ENCODE results near the gene ELMO1. TPM values are rescaled to one million over a fixed set of nuclear protein-coding genes. Genes with fewer than 3 reads are reported as not detected.

Gene ELMO1
- total and polyA plus RNA-seq, 2 of the 13 experiments (the other 11 are each of a cell fraction or from before 2014, with no cell fraction given) = 0.11 to 0.17 TPM

- TF ChIP-seq ZNF18 (CRISPR knock-in tag; IDR thresholded peaks at IDR 0.05; ENCODE audit: insufficient replicate concordance) (no peak), TBL1XR1 (IDR thresholded peaks at IDR 0.05; ENCODE audit: borderline replicate concordance, low read length, partially characterized antibody) (peak; percentile 95), ZGPAT (CRISPR knock-in tag; IDR thresholded peaks at IDR 0.05) (peak; percentile 92), BCLAF1 (IDR thresholded peaks at IDR 0.05) (no peak), ZBED4 (CRISPR knock-in tag; IDR thresholded peaks at IDR 0.05; ENCODE audit: borderline replicate concordance) (peak; percentile 15; the same call in 1 of the 2 replicates), SIN3A (IDR thresholded peaks at IDR 0.05; ENCODE audit: borderline replicate concordance, low read depth, low read length) (peak; percentile 66; the same call in 1 of the 2 replicates), ZNF430 (CRISPR knock-in tag; IDR thresholded peaks at IDR 0.05) (peak; percentile 28; the same call in 1 of the 2 replicates), ZNF766 (CRISPR knock-in tag; IDR thresholded peaks at IDR 0.05; ENCODE audit: borderline replicate concordance) (no peak), MED1 (CRISPR knock-in tag; IDR thresholded peaks at IDR 0.05) (peak; percentile 97), ARNTL (CRISPR knock-in tag; IDR thresholded peaks at IDR 0.05) (peak; percentile 81), POLR2A (IDR thresholded peaks at IDR 0.05; ENCODE audit: insufficient read depth in 1 of 2, low read depth in 2 of 2, low read length in 2 of 2) (no peak), KAT8 (CRISPR knock-in tag; IDR thresholded peaks at IDR 0.05) (peak; percentile 48; the same call in 1 of the 2 replicates), MLX (CRISPR knock-in tag; IDR thresholded peaks at IDR 0.05) (peak; percentile 83), RORA (CRISPR knock-in tag; IDR thresholded peaks at IDR 0.05) (no peak), HDAC2 (CRISPR knock-in tag; IDR thresholded peaks at IDR 0.05) (peak; percentile 99), ATF2 (CRISPR knock-in tag; IDR thresholded peaks at IDR 0.05) (peak; percentile 91), ZNF773 (CRISPR knock-in tag; IDR thresholded peaks at IDR 0.05; ENCODE audit: borderline replicate concordance) (no peak), FOXK1 (CRISPR knock-in tag; IDR thresholded peaks at IDR 0.05; ENCODE audit: borderline replicate concordance, low read depth) (peak; percentile 95)
Observed at GRCh38 chr7:36971515-36972139, 477.0 kb downstream of the ELMO1 start (continued).

Measured in HepG2 (cell line).